GM18520 (cell line): ENCODE measurements around the gene PLEKHH1.

Source experiments
- ATAC-seq: cut with Tn5 transposase; IDR thresholded peaks from one replicate; pipeline ENCODE4 v1.9.1; 2021; ENCODE audit not compliant: unreplicated experiment

The PLEKHH1 gene

DNA sequence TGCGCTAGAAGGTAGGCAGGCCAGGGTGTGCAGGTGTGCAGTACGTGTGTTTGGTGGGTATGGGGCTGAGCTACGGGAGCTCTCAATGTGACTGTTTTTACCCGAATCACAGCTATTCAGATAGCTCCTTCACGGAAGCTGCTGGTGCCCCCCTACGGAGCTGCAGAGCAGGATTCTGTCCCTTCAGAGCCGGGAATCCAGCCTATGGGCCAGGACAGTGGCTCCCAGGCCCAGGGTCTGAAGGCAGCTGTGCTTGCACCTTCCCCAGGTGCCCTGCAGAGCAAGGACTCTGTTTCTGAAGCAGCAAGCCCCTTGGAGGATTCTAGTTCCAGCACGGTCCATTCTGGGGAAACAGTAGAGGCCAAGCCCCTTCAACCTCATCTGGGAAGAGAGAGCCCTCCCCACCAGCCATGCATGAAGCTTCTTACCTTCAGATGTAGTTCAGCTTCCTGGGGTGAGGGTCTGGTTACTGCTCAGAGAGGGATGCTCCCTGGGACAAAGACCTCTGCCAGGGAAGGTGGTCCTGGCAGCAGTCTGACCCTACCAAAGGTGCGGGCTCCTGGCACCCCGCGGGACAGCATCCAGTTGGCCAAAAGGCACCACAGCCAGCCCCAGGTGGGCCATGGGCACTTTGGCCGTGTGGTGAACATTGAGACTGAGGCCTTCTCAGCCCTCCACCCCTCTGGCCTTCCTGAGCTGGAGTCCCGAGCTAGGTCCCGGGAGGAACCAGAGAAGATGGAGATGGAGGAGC is 29.1 kb downstream of the PLEKHH1 start:
- ATAC-seq, result no peak

- ATAC-seq, result no peak
Observed at GRCh38 chr14:67562776-67563150, 29.7 kb downstream of the PLEKHH1 start.

- ATAC-seq, result no peak
Observed at GRCh38 chr14:67564236-67564635, 31.1 kb downstream of the PLEKHH1 start.

DNA sequence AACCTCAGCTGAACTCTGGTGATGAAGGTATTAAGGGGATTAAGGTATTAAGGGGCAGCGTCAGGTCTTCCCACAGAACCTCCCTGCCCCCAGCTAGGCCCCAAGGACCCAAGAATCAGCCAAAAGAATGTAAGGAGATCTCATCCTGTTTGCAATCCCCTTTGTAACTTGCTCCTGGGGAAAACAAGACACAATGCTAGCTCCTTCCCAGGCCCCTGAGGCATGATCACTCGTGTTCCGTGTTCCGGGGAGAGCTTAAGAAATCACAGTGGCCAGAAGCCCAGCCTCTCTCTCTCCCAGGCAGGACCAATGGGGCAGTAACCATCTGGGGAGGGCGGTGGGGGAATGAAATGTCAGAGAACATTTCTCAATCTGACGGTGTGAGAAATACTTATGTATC is 33.8 kb downstream of the PLEKHH1 start:
- no peak for ATAC-seq

DNA sequence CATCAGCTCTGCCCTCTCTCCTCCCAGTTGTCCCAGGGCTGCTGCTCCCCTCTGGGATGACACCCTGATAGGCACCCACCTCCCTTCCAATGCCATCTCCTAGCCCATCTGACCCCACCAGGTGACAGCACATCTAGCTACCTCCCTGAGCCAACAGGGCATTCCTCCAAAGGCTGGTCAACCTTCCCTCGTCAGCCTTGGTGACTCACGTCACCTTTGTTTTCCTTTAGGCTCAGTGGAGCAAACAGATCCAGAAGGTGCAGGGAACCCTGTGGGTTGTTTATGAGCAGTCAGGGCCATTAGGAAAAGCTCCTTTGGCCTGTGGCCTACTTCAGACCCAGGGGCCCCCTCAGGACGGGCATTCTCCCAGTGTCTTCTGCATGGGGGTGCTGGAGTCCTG is 34.6 kb downstream of the PLEKHH1 start:
- no peak for ATAC-seq

DNA sequence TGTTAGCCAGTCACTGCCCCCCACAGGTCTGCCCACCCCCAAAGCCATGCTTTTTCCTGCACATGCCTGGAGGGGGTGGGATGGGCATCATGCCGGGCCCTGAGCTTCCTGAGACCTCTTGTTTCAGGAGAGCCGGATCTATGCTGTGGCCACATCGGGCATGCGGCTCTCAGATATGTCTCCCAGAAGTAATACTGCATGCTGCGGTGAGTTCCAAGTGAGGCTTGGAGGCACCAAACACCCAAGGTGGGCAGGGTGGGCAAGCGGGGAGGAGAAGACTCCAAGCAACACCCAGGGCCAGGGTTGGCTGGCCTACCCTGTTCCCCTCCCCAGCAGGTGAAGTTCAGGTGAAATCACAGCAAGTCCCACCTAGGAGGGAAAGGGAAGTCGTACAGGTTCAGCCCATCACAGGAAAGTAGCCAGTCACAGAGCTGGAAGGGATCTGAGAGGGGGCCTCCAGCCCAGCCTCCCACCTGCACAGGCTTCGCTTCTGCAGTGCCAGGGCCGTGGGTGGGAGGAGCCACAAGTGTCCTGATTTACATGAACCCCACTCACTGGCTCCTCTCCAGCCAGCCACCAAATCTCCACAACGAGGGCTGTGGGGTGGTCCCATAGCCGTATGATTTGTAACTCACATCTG is 36.0 kb downstream of the PLEKHH1 start:
- ATAC-seq, result no peak

GRCh38 chr14:67569651-67570290 is 36.7 kb downstream of the PLEKHH1 start:
- no peak for ATAC-seq

- no peak for ATAC-seq
Observed at GRCh38 chr14:67570453-67570852, 37.4 kb downstream of the PLEKHH1 start.

DNA sequence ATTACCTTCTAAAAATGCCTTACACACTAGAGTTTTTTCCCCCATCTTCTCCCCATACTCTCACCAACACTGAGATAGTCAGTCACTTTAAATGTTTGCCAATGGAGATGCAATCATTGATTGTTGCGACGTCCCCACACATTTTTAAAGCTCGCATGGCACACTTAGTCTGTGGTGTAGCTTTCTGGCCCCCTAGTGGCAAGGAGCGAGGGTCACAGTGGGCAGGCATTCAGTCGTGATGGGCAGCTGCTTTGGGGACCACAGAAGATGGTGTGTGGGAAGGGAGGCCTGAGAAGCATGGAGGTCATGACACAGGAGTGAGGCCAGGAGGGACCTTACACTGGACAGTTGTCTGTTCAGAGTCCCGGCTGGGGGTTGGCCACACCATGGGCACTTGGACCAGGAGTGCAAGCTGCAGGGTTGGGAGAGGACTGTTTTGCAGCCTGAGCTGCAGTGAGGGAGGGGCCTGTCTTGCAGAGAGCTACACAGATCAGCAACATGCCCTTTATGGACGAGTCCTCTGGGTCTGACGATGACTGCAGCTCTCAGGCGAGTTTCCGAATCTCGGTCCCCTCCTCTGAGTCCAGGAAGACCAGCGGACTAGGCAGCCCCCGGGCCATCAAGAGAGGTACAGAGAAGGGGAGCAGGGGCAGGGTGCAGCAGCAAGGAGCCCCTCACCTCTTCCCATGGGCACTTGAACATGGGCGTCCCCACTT is 38.3 kb downstream of the PLEKHH1 start:
- no peak for ATAC-seq

DNA sequence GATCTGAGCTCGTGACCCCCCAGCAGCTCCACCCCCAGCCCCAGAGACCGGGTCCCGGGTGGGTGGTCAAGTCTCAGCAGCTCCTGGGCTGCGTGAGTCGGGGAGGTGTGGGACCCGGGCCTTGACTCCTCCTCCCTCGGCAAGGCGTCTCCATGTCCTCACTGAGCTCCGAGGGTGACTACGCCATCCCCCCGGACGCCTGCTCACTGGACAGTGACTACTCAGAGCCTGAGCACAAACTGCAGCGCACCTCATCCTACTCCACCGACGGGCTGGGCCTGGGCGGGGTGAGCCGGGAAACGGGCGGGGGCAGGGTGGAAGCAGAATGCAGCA is 38.9 kb downstream of the PLEKHH1 start:
- no peak for ATAC-seq

DNA sequence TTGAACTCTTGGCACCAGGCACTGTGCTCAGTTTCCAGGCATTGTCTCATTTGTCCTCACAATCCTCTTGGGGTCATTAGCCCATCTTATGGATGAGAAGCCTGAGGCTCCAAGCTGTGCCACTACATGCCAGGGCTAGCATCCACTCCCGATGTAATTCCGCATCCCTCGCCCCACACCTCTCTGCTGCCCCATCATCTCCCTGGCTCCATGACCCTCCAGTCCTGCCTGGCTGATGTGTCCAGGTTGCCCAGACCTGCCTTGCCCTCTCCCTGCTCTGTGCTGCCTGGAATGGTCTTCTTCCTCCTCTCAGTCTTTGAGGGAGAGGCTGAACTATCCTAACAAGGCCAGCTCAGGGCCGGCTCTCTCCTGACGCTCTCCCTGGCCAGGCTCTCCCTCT is 39.5 kb downstream of the PLEKHH1 start:
- ATAC-seq, result no peak

DNA sequence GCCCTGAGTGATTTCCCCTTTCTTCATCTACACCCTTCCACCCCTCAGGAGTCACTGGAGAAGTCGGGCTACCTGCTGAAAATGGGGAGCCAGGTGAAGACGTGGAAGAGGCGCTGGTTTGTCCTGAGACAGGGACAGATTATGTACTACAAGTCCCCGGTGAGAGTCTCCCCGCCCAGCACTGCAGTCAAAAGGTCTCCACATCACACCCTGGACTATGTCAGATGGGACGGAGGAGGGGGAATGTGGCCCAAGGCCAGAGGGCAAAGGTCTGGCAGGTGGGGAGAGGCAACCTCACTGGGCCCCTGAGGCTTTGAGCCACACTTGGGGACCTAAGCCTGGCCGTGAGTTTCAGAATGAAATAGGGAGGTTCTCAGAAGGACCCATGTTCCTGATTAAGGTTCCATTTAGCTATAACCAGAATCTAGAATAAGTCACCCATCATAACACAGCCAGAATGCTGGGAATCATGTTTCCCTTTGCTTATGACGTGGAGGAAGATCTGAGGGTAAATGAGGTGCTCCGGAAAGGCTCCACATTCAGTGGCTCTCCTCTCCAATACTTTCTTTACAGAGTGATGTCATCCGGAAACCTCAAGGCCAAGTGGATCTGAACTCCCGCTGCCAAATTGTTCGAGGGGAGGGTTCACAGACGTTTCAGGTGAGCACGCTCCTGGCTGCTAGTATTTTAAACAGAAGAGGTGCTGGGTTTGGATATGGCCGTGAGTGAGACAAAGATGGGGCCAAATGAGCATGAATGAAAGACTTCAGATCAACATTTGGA is 40.3 kb downstream of the PLEKHH1 start:
- no peak for ATAC-seq

GRCh38 chr14:67574156-67574555 is 41.1 kb downstream of the PLEKHH1 start:
- no peak for ATAC-seq

DNA sequence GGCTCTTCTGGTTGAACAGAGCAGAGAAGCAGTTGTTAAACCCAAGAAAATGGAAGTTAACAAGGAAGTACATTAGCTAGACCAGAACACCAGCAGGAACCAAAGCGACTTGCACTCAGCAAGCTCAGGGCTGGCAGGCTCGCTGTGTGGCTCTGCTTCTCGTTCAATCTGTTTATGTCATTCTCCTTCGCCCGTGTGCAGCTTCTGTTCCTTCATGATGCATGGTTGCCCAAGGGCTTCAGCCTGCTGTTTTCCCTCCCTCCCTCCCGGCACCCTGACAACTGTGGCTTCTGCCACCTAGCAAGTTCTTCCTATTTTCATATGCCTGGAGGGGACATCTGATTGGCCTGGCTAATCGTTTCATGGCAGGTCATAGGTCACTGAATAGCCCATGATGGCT is 41.7 kb downstream of the PLEKHH1 start:
- ATAC-seq, result no peak

- no peak for ATAC-seq
Observed at GRCh38 chr14:67575684-67576083, 42.6 kb downstream of the PLEKHH1 start.

DNA sequence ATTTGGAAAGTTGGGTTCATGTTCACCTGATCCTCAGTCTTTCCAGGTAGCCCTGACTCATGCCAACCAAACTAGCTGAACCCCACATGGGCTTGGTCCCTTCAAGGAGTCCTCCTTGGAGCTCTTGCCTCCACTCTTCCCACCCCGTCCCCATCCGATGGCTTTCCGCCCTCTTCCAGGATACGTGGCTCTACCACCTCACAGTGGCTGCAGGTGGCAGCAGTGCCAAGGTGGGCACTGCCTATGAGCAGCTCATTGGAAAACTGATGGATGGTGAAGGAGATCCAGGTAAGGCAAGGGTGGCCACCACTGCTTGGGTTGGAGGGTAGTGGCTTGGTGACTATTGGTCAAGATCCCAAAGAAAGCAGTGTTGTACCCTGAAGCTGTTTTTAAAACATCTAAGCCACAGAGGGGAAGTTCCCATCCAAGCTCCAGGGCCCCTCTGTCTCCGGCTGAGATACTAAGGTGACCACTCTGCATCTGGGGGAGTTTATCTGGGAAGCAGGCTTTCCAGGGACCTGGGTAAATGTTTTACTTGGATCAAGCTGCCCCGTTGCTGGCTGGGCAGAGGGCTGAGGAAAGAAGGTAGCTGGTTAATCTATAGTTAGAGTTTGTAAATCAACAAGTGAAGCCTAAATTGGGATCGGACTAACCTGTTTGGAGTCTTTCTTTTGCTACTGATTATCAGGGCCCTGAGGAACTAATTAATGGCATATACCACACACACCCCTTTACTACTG is 43.3 kb downstream of the PLEKHH1 start:
- ATAC-seq, result no peak

DNA sequence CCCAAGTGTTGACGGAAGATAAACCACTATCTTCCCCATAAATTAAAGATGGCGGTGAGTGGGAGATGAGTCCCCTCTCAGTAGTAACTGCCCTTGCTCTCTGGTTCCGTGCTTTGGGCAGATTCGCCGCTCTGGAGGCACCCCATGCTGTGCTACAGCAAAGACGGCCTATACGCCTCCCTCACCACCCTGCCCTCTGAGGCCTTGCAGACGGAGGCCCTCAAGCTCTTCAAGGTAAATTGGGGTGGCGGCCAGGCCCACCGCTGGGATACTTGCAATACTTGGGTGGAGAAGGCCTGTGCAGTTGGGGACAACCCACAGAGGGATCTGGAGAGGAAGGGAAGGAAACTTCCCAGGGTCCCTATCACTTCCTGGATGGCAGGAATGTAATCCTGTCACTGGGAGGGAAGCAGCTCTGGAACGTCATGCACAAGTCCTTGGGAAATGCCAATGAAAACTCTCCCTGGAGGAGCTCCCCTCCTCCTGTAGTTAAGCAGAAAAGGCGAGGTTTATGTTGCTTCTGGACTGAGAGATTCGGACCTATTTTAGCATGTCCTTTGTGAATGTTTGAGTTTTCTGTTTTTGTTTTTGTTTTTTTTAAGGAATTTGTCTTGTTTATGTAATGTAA is 44.2 kb downstream of the PLEKHH1 start:
- ATAC-seq, result no peak

- no peak for ATAC-seq
Observed at GRCh38 chr14:67577909-67578749, 45.0 kb downstream of the PLEKHH1 start.

- ATAC-seq, result no peak
Observed at GRCh38 chr14:67579040-67579439, 46.0 kb downstream of the PLEKHH1 start.
